ENCODE data around the gene COX6B2. TPM values are rescaled to one million over a fixed set of nuclear protein-coding genes. Genes with fewer than 3 reads are reported as not detected.

COX6B2 gene
- polyA plus RNA-seq, 4 donors: 0.49 to 1.5 (median 0.83) TPM

Other genes starting within 250 kb of the COX6B2 start
- 100 to 1,000 TPM in 1 of 4 donors, 10 to 100 TPM in 3; 56.8 to 120 (median 69.6) TPM for gene PPP1R12C, start 237.1 kb downstream of the COX6B2 start, polyA plus RNA-seq (ENCODE audit: insufficient read length in 4 of 4)
- 1 to 10 TPM; 4.2 to 9.9 (median 5.7) TPM for gene TNNT1, start 205.5 kb downstream of the COX6B2 start, polyA plus RNA-seq (ENCODE audit: insufficient read length in 4 of 4)
- gene TNNI3, start 197.0 kb downstream of the COX6B2 start, polyA plus RNA-seq (ENCODE audit: insufficient read length in 4 of 4): 1 to 10 TPM in 3 of 4 donors, under 1 TPM in 1; 0.57 to 5.4 (median 4.5) TPM
- gene DNAAF3, start 188.1 kb downstream of the COX6B2 start, polyA plus RNA-seq (ENCODE audit: insufficient read length in 4 of 4): 10 to 100 TPM in 1 of 4 donors, 1 to 10 TPM in 3; 2.0 to 10.4 (median 7.7) TPM
- under 1 TPM; 0.09 to 0.52 (median 0.29) TPM for gene SYT5, start 174.4 kb downstream of the COX6B2 start, polyA plus RNA-seq (ENCODE audit: insufficient read length in 4 of 4)
- 1 to 10 TPM in 1 of 4 donors, under 1 TPM in 3; 0.11 to 2.8 (median 0.26) TPM for gene PTPRH, start 145.2 kb downstream of the COX6B2 start, polyA plus RNA-seq (ENCODE audit: insufficient read length in 4 of 4)
- gene TMEM86B, start 126.0 kb downstream of the COX6B2 start, polyA plus RNA-seq (ENCODE audit: insufficient read length in 4 of 4): 1 to 10 TPM; 2.1 to 5.7 (median 4.0) TPM
- 10 to 100 TPM; 30.0 to 58.5 (median 41.8) TPM for gene PPP6R1, start 95.7 kb downstream of the COX6B2 start, polyA plus RNA-seq (ENCODE audit: insufficient read length in 4 of 4)
- gene HSPBP1, start 74.6 kb downstream of the COX6B2 start, polyA plus RNA-seq (ENCODE audit: insufficient read length in 4 of 4): 10 to 100 TPM; 20.7 to 46.5 (median 25.4) TPM
- gene BRSK1, start 70.7 kb downstream of the COX6B2 start, polyA plus RNA-seq (ENCODE audit: insufficient read length in 4 of 4): 10 to 100 TPM; 12.8 to 20.6 (median 15.5) TPM
- 1 to 10 TPM in 2 of 4 donors, under 1 TPM in 2; 0.80 to 2.0 (median 1.0) TPM for gene TMEM150B, start 29.4 kb downstream of the COX6B2 start, polyA plus RNA-seq (ENCODE audit: insufficient read length in 4 of 4)
- gene KMT5C, start 14.8 kb downstream of the COX6B2 start, polyA plus RNA-seq (ENCODE audit: insufficient read length in 4 of 4): 10 to 100 TPM; 13.3 to 33.5 (median 17.0) TPM
- gene GARIN5B, start 8.5 kb upstream of the COX6B2 start, polyA plus RNA-seq (ENCODE audit: insufficient read length in 4 of 4): under 1 TPM; 0.13 to 0.31 (median 0.17) TPM
- 1 to 10 TPM in 2 of 4 donors, under 1 TPM in 2; 0.79 to 1.7 (median 1.1) TPM for gene IL11, start 15.7 kb upstream of the COX6B2 start, polyA plus RNA-seq (ENCODE audit: insufficient read length in 4 of 4)
- under 1 TPM in 2 of 4 donors, not detected in 2; 0.72 to 0.76 TPM for gene TMEM190, start 22.1 kb upstream of the COX6B2 start, polyA plus RNA-seq (ENCODE audit: insufficient read length in 4 of 4)
- 1 to 10 TPM in 1 of 4 donors, under 1 TPM in 3; 0.31 to 2.2 (median 0.49) TPM for gene TMEM238, start 29.6 kb upstream of the COX6B2 start, polyA plus RNA-seq (ENCODE audit: insufficient read length in 4 of 4)
- 1,000 to 10,000 TPM in 2 of 4 donors, 100 to 1,000 TPM in 2; 965 to 1,435 (median 1,000) TPM for gene RPL28, start 31.2 kb upstream of the COX6B2 start, polyA plus RNA-seq (ENCODE audit: insufficient read length in 4 of 4)
- gene UBE2S, start 53.1 kb upstream of the COX6B2 start, polyA plus RNA-seq (ENCODE audit: insufficient read length in 4 of 4): 10 to 100 TPM; 42.3 to 56.0 (median 48.8) TPM
- gene SHISA7, start 88.6 kb upstream of the COX6B2 start, polyA plus RNA-seq (ENCODE audit: insufficient read length in 4 of 4): under 1 TPM; 0.13 to 0.33 (median 0.22) TPM
- gene ISOC2, start 106.9 kb upstream of the COX6B2 start, polyA plus RNA-seq (ENCODE audit: insufficient read length in 4 of 4): 10 to 100 TPM; 30.2 to 52.6 (median 33.0) TPM
- not detected for gene C19orf85, start 110.0 kb upstream of the COX6B2 start, polyA plus RNA-seq (ENCODE audit: insufficient read length in 4 of 4)
- 1 to 10 TPM; 2.1 to 5.3 (median 3.2) TPM for gene ZNF628, start 121.9 kb upstream of the COX6B2 start, polyA plus RNA-seq (ENCODE audit: insufficient read length in 4 of 4)
- 10 to 100 TPM; 31.4 to 56.7 (median 46.4) TPM for gene NAT14, start 130.5 kb upstream of the COX6B2 start, polyA plus RNA-seq (ENCODE audit: insufficient read length in 4 of 4)
- gene SSC5D, start 133.7 kb upstream of the COX6B2 start, polyA plus RNA-seq (ENCODE audit: insufficient read length in 4 of 4): 1 to 10 TPM; 1.9 to 7.0 (median 3.1) TPM
- under 1 TPM; 0.36 to 0.96 (median 0.80) TPM for gene SBK2, start 182.4 kb upstream of the COX6B2 start, polyA plus RNA-seq (ENCODE audit: insufficient read length in 4 of 4)
- gene SBK3, start 190.8 kb upstream of the COX6B2 start, polyA plus RNA-seq (ENCODE audit: insufficient read length in 4 of 4): under 1 TPM in 1 of 4 donors, not detected in 3; 0.15 TPM
- 10 to 100 TPM; 12.8 to 22.2 (median 14.1) TPM for gene ZNF579, start 226.1 kb upstream of the COX6B2 start, polyA plus RNA-seq (ENCODE audit: insufficient read length in 4 of 4)
- 10 to 100 TPM; 19.0 to 24.4 (median 19.7) TPM for gene FIZ1, start 244.8 kb upstream of the COX6B2 start, polyA plus RNA-seq (ENCODE audit: insufficient read length in 4 of 4)
- gene ZNF524, start 245.6 kb upstream of the COX6B2 start, polyA plus RNA-seq (ENCODE audit: insufficient read length in 4 of 4): 10 to 100 TPM in 1 of 4 donors, 1 to 10 TPM in 3; 4.6 to 13.3 (median 6.7) TPM

Data from left renal pelvis (tissue), 4 donors.